COLO668 (cell line): ENCODE data around the gene ANKRD53.
"Not testable (repeated sequence)": the region's sequence is repeated elsewhere in the genome, so short reads cannot be mapped to it uniquely, and the experiment has no call there.

ENCODE experiments used
- DNase-seq: peaks from one replicate; lab custom pipeline; 2025; ENCODE audit not compliant: unreplicated experiment; lab: John Stamatoyannopoulos, UW

ANKRD53 gene

GRCh38 chr2:71006323-71006722 lies 27.9 kb downstream of the ANKRD53 start:
- DNase-seq = no peak

- DNase-seq = no peak
These were observed 28.7 kb downstream of the ANKRD53 start for GRCh38 chr2:71006955-71007799.

- DNase-seq = no peak
These were observed 29.9 kb downstream of the ANKRD53 start for GRCh38 chr2:71008342-71008741.

- not testable (repeated sequence) for DNase-seq
These were observed 33.4 kb downstream of the ANKRD53 start for GRCh38 chr2:71011786-71012185.

GRCh38 chr2:71018625-71019024 lies 40.2 kb downstream of the ANKRD53 start:
- no peak for DNase-seq

- DNase-seq = not testable (repeated sequence)
These were observed 41.6 kb downstream of the ANKRD53 start for GRCh38 chr2:71019989-71020388.

GRCh38 chr2:71021394-71021793 lies 43.0 kb downstream of the ANKRD53 start:
- DNase-seq = not testable (repeated sequence)

- DNase-seq = peak; percentile 27
These were observed 45.3 kb downstream of the ANKRD53 start for GRCh38 chr2:71023553-71024243.
